Retina (tissue), 1 donor: Measurements from ENCODE around the gene PAK4.

ENCODE experiments used
- DNase-seq: peaks from one replicate; pipeline ENCODE4 v3.0.0-alpha.2; 2016

The PAK4 gene

DNA sequence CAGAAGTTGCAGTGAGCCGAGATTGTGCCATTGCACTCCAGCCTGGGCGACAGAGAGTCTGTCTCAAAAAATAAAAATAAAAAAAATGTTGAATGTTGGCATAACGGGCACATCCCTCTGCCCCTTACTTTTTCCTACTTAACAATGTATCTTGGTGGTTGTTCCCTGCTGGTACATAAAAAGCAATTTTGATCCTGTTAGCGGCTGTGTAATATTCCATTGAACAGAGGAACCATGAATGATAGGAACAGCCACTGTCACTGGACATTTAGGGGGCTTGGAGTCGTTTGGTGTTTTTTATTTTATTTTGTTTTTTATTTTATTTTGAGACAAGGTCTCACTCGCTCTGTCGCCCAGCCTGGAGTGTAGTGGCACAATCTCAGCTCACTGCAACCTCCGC, 60.8 kb downstream of the PAK4 start:
- DNase-seq: no peak

DNA sequence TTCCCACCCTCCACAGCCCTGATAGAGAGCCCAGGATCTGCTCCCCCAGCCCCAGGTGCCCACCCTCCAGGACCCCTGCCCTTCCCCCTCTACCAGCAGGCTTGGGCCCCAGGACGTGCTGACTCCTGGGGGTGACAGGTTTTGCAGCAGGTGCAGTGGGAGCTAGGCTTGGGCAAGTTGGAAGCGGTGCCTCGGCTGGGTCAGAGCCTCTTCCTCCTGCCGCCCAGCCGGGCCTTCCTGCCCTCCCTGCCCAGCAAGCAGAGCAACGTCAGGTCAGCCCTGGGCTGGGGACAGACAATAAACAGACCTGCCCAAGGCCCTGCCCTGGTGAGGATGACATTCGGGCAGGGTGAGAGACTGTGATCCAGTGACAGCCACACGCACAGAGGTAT, 62.0 kb downstream of the PAK4 start:
- DNase-seq: no peak

DNA sequence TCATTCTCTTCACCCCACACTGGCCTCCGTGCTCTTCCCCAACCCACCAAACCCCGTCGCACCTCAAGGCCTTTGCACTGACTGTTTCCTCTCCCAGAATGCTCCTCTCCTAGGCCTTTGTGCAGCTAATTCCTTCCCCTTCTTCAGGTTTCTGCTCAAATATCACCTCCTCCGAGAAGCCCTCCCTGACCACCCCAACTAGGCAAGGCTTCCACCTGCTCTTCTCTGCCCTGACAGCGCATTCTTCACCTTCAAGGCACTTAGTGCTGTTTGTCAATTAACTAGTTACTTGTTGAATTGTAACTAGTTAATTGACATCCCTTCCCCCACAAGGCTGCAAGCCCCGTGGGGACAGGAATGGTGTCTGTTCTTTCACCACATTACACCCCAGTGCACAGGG, 63.4 kb downstream of the PAK4 start:
- DNase-seq: no peak

DNA sequence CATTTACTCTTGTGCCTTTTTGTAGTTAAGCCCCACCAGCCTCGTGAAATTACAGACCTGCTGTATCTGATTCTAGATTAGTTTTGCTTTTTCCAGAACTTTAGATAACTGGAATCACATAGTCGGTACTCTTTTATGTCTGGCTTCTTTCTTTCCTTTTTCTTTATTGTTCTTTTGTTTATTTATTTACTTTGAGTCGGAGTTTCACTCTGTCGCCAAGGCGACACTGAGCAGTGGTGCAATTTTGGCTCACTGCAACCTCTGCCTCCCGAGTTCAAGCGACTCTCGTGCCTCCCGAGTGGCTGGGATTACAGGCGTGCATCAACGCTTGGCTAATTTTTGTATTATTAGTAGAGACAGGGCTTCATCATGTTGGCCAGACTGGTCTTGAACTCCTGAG, 65.2 kb downstream of the PAK4 start:
- DNase-seq: no peak

DNA sequence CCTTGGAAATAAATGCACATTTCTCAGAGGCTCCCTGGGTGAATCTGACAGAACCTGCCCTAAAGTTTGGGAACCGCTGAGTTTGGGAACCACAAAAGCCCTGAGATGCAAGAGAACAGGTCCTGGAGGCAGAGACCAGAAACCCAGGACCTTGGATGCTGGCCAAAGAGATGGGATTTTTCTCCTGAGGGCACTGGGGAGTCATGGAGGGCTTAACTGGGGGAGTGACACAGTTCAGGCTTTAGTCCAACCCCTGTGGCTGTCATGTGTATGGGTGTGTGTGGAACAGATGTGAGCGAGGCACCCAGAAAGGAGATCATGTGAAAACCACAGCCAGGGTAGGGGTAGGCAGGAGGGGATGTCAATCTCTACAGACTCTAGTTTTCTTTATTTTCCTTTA, 67.3 kb downstream of the PAK4 start:
- no peak for DNase-seq

DNA sequence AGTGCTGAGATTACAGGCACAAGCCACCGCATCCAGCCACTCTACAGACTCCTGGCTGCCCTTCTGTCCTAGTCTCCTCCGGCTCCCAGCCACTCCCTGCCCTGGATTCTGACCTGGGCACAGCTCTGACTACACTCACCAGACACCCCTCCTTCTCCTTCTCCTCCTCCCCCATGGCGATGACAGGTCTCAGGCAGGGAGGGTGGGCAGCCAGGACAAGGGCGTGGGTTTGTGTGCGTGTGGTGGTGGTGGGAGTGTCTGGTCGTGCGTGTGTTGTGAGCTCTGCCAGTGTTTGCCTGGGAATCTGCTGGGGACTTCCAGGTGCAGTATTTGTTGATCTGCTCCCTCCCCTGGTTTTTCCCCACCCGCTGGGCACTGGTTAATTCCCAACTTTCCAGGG, 68.2 kb downstream of the PAK4 start:
- DNase-seq: no peak

DNA sequence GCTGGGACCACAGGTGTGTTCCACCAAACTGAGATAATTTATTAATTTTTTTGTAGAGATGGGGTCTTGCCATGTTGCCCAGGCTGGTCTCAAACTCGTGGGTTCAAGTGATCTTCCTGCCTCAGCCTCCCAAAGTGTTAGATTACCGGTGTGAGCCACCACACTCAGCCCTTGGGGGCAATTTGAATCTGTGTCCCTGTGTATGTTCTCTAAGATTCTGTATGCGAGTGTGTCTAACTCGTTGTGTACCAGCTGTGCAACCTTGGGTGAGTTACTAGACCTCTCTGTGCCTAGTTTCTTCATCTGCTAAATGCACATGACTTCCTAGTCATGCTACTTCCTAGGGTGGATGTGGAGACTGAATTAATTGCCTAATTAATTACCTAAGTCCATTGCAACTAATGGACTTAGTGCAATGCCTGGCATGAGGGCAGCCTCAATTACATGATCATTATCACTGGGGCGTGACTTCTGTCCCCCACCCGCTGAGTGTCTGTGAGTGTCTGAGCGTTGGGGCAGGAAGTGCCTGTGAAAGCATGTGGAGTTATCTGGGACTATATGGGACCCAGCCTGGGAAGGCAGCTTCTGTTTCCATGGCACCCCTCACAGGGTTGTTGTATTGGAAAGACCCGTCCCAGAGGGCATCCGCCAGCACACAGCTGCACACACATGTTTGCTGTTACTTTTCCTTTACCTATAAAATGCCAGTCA, 69.4 kb downstream of the PAK4 start:
- no peak for DNase-seq

DNA sequence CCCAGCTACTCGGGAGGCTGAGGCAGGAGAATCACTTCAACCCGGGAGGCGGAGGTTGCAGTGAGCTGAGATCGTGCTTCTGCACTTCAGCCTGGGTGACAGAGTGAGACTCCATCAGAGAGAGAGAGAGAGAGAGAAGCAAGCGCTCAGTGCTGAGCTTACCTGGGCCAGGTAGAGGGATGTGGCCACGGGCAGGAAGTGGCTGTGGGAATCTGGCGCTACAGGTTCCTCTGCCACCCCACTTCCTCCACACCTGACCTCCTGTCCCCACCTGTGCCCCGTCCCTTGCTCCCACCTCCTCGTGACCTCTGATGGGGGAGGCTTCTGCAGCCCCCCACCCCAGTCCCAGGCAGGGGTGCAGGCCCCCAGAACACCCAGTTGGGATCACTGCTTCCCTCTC, 70.2 kb downstream of the PAK4 start:
- DNase-seq: no peak

DNA sequence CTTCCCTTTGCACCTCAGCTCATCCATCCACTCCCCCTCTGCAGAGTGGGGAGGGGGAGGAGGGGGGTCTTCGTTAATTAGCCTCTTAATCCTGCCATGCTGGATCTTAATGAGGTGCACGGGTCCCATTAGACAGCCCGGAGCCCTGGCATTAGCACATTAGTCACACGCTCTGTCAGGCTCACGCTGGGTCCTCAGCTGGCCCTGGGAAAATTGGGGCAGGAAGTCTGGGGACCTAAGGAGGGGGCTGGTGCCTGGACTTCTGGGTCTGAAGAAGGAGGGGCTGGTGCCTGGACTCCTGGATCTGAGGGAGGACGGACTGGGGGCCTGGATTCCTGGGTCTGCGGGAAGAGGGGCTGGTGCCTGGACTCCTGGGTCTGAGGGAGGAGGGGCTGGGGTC, 70.7 kb downstream of the PAK4 start:
- DNase-seq: peak; percentile 65

DNA sequence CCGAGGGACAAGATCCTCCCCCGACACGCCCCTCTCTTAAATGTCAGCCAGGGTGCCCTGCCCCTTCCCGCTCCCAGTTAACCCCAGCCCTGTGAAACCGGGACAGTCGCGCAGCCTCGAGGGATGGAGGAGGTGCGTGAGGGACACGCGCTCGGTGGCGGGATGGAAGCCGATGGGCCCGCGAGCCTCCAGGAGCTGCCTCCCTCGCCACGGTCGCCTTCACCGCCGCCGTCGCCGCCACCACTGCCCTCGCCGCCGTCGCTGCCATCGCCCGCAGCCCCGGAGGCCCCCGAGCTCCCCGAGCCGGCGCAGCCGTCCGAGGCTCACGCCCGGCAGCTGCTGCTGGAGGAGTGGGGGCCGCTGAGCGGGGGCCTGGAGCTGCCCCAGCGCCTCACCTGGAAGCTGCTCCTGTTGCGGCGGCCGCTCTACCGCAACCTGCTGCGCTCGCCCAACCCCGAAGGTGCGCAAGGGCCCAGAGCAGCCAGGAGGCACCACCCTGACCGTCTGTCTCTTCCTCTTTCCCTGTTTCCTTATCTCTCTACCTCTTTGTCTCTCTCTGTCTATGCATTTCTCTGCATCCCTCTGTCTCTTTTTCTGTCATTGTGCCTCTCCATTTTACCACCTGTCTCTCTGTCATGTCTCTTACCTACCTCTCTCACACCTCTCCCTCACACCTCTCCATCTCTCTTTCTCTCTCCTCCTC, 71.4 kb downstream of the PAK4 start, which contains the start of gene NCCRP1:
Gene NCCRP1 (plus strand): TSS at position 105 of the 703 bp plus-strand sequence. CDS start 19 bp downstream, at position 124.
- peak; percentile 63 for DNase-seq

DNA sequence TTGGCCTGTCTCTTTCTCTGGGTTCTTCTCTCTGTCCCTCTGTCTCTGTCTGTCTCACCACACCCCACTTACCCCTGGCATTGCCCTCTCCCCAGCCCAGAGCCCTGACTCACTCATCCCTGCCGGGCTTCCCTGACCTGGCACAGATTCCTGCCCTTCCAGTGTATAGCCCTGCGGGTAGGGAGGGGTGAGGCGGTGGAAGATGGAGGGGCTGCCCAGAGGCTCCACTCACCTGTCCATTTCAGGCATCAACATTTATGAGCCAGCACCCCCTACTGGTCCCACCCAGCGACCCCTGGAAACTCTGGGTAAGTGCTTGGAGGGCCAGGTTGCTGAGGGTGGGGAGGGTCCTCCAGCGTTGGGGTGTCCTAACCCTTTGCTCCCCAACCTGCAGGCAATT, 72.2 kb downstream of the PAK4 start:
- DNase-seq: no peak

DNA sequence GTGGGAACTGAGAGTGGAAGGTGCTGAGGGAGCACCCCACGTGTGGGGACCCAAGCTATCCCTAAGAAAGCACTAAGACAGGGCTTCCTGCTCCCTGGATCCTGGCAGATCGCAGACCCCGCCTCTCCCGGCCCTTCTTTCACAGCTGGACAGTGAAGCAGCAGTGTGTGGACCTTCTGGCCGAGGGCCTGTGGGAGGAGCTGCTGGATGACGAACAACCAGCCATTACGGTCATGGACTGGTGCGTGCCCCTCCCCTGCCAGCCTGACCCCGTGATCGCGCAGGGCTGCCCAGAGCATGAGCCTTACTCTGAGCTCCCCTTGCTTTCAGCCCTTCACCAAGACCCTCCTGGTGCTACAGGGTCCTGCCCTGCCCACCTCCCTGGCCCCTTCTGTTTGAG, 73.4 kb downstream of the PAK4 start:
- no peak for DNase-seq

DNA sequence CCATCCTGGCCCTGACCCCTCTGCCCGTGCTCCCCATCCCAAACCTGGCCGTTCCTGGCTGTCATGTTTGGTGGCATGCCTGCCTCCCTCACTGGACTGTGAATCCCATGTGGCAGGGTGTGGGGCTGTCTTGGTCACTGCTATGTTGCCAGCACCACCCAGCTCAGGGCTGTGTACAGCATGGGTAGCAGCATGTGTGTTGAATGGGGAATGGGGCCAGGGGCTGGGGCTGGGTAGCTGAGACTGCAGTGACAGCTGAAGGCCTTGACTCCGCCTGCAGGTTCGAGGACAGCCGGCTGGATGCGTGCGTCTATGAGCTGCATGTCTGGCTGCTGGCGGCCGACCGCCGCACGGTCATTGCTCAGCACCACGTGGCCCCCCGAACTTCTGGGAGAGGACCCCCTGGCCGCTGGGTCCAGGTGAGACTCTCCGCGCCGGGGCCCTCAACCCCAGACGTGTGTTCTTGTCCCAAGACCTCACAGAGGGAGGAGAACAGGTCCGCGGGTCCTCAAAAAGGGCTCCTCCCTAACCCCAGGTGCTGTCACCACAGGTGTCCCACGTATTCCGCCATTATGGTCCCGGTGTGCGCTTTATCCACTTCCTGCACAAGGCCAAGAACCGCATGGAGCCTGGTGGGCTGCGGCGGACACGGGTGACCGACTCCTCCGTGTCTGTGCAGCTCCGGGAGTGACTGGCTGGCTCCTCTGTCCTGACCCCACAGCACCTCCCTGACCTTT, 74.6 kb downstream of the PAK4 start:
- DNase-seq: no peak

DNA sequence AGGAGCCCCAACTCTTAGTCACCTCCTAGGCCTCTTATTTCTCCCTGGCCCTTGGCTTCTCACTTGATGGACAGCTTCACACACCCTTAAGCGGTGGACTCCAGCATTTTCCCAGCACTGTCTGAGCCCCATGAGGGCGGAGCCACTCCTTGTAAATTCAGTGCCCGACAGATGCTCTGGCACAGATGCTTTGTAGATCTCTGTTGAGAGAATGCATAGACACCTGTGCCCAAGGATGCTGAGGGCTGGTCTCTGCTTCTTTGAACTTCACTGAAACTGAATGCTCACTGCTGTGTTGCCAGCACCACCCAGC, 75.2 kb downstream of the PAK4 start:
- no peak for DNase-seq

DNA sequence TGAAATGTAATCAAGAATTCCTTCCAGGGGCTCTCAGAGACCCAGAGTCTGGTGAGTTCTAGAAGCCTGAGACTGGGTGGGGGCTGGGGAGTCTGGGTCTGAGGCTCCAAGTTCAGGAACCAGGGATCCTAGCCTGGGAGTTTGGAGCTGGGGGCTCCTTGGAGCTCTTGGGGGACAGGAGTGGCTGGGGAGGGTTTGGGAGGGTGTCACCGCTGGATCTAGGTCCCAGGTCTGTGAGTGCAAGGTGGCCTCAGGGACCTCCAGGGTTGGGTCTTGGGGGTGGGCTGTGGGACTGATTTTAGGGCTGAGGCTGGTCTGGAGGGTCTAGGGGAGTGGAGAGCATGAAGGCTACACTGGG, 77.4 kb downstream of the PAK4 start:
- no peak for DNase-seq

DNA sequence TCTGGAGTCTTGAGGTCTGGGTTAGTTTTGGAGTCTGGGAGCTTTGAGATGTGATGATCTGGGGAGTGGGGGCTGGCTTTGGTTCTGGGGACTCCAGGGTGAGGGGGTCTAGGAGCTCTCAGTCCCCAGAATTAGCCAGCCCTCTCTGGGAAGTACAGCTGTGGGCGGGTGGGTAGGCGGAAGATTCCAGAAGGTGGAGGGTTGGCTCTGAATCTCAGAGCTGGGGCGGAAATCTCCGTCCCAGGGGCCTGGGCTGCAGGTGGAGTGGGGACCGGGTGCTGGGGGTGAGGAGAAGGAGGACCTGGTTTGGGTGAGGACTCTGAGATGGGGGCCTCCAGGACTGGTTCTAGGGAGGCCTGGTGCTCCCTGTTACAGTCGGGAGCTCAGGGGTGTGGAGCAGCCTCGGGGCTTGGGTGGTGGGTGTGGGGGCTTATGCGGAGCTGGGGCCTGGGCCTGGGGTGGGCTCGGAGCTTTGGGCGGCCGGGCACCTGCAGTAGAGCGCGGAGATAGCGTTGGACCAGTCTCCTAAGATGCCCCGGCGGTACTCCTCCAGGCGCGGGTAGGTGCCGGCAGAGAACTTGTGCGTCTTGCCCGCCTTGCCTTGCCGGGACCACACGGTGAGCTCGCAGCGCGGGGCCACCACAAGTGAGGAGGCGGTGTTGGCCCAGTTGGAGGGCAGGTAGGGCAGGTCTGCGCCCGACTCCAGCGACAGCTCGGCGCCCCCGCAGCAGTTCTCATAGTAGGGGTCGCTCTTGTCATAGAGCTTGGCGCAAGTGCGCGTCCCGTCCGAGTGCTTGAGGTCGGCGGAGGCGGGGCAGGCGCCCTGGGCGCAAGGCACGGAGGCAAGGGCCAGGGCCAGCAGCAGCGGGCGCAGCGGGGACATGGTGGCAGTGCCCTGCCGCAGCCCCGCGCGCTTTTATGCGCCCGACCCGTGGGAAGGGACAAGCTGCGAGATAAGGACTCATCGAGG, 78.1 kb downstream of the PAK4 start, which contains the start of gene SYCN:
Gene SYCN (minus strand): TSS at position 892 of the 970 bp plus-strand sequence. CDS start 9 bp downstream, at position 883.
- DNase-seq: no peak

DNA sequence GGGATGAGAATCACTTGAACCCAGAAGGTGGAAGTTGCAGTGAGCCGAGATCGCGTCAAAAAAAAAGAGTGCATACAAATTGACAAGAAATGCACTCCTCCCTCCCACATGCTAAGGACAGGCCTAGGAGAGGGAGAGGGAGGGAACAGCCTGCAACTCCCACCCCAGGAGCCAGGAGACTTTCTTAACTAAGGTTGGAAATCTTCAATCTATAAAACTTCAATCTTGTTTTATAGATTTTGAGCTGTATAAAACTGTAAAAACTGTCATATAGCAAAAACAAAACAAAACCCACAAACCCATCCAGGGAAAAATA, 79.8 kb downstream of the PAK4 start:
- no peak for DNase-seq

DNA sequence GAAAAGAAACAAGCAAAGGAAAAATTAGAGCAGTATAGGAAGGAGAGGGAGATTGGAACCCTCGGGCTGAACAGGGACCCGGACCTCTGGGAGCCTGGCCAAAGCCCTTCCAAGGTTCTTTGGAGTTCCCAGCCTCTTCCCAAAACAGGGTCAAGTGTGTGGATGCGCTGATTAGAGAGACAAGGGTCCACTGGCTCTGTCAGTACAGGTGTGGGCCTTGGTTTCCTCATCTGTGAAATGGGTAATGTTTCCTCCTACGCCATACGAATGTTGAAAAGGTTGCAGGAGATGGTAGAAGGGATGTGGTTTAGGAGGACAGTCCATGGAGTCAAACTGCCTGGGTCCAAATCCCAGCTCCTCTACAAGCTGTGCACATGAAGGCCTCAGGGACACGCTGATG, 80.5 kb downstream of the PAK4 start:
- DNase-seq: no peak

DNA sequence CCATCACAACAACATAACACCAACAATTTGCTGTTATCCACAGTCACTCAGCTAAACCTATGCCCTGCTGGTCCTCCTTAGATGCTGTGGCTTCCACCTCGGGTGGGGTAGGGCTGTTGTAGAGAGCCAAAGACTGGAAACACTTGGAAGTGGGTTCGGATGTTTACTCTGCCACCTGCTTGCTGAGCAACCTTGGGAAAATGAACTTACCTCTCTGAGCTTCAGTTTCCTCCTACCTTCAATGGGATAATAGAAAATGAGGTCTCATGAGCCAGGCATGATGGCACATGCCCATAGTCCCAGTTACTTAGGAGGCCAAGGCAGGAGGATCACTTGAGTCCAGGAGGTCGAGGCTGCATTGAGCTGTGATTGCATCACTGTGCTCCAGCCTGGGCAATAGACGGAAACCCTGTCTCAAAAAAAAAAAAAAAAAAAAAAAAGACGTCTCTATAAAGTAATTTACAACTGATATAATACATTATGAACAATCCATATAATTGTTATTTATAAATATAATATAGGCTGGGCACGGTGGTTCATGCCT, 81.8 kb downstream of the PAK4 start:
- DNase-seq: no peak

DNA sequence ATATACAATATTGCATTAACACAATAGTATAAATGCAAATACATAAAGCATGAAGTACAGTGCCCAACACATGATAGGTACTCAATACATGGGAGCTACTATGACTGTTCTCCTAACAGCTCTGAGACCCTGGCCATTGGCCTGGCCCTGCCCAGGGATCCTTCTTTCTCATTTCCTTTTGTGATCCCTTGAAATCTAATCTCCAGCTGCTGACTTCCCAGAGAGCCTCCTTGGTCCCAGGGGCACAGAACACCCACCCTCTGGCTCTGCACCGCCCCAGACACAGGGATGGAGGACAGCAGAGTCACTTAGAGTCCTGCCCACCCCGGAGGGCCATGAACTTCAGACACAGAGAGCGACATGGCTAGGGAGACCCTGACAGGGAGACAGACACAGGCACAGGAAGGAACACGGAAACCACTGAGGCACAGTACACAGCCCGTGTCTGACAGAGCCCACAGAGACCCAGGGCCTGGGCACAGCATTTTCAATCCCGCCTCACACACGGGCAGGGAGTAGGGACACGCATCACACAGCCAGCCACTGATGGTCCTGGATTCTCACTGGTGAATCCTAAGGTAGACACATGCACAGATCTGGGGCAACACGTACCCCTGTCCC, 82.7 kb downstream of the PAK4 start:
- DNase-seq: no peak

DNA sequence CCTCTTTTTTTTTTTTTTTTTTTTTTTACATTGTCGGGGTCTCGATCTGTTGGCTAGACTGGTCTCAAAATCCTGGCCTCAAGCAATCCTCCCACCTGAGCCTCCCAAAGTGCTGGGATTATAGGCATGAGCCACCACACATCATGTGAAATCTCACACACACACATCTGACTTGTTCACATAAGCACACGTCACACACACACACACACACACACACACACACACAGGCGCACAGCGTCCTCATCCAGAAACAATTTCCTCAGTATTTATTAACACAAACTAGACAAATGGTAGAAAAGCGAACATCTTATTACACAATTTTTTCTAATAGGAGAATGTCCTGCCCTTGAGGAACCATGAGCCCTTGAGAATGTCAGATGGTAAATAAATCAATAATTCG, 83.6 kb downstream of the PAK4 start:
- no peak for DNase-seq

DNA sequence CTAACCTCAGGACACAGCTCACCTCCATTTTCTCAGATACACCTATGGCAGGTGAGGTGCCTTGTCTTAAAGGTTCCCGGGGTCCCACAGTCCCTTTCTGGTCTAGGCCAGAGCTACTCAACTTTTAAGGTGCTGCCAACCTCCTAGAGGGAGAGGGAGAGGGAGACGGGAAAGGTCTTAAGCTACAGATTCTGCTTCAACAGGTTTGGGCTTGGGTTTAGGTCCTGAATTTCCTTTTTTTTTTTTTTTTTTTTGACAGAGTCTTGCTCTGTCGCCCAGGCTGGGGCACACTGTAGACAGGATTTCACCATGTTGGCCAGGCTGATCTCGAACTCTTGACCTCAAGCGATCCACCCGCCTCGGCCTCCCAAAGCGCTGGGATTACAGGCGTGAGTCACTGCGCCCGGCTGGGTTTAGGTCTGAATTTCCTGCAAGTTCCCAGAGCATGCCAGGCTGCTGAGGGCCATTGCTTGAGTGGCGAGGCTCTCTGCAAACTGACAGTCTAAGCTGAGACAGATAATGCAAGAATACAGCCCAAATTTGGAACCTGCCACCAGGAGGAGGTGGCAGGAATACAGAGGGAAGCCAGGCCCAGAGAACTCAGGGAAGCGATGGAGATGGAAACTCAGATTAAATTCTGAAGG, 86.3 kb downstream of the PAK4 start:
- DNase-seq: no peak
